Fibroblast of gingiva (primary cell): ENCODE measurements around the gene NCBP1.
"Not testable (repeated sequence)": the region's sequence is repeated elsewhere in the genome, so short reads cannot be mapped to it uniquely, and the experiment has no call there.

ENCODE experiments used
- DNase-seq: peaks from one replicate; pipeline ENCODE4 v3.0.0-alpha.2; 2011; ENCODE audit warnings: low read depth

NCBP1 gene

GRCh38 chr9:97632985-97633858 is at the start of gene NCBP1, which contains the start of gene TSTD2:
TSS of gene NCBP1 (plus strand) at chr9:97633821. CDS start at chr9:97633882, 61 bp downstream.
TSS of gene TSTD2 (minus strand) at chr9:97633368. CDS start at chr9:97627562, 5,806 bp downstream.
- peak; percentile 99 for DNase-seq

- DNase-seq = not testable (repeated sequence)
Measured at GRCh38 chr9:97584778-97585177, 48.8 kb upstream of the NCBP1 start.

GRCh38 chr9:97586909-97587308 is 46.7 kb upstream of the NCBP1 start:
- DNase-seq = not testable (repeated sequence)

GRCh38 chr9:97591535-97591934 is 42.1 kb upstream of the NCBP1 start:
- no peak for DNase-seq

GRCh38 chr9:97592126-97592525 is 41.5 kb upstream of the NCBP1 start:
- DNase-seq = no peak

- no peak for DNase-seq
Measured at GRCh38 chr9:97593960-97594359, 39.7 kb upstream of the NCBP1 start.

- DNase-seq = no peak
Measured at GRCh38 chr9:97594381-97594921, 39.2 kb upstream of the NCBP1 start.

- no peak for DNase-seq
Measured at GRCh38 chr9:97596906-97597305, 36.7 kb upstream of the NCBP1 start.

- DNase-seq = peak; percentile 76
Measured at GRCh38 chr9:97598461-97599288, 34.9 kb upstream of the NCBP1 start.

GRCh38 chr9:97599314-97599846 is 34.2 kb upstream of the NCBP1 start:
- no peak for DNase-seq

GRCh38 chr9:97600531-97601227 is 32.9 kb upstream of the NCBP1 start:
- DNase-seq = no peak

- no peak for DNase-seq
Measured at GRCh38 chr9:97601228-97601898, 32.3 kb upstream of the NCBP1 start.

- no peak for DNase-seq
Measured at GRCh38 chr9:97602430-97602829, 31.2 kb upstream of the NCBP1 start.

- no peak for DNase-seq
Measured at GRCh38 chr9:97604901-97605645, 28.5 kb upstream of the NCBP1 start.

GRCh38 chr9:97615439-97616072 is 18.1 kb upstream of the NCBP1 start:
- DNase-seq = peak; percentile 40

GRCh38 chr9:97617939-97618416 is 15.6 kb upstream of the NCBP1 start:
- no peak for DNase-seq

- DNase-seq = not testable (repeated sequence)
Measured at GRCh38 chr9:97620063-97620462, 13.6 kb upstream of the NCBP1 start.

- not testable (repeated sequence) for DNase-seq
Measured at GRCh38 chr9:97622483-97622882, 11.1 kb upstream of the NCBP1 start.

GRCh38 chr9:97623946-97624345 is 9.7 kb upstream of the NCBP1 start:
- DNase-seq = no peak

GRCh38 chr9:97625620-97626019 is 8.0 kb upstream of the NCBP1 start:
- DNase-seq = no peak
